ENCODE data around the gene MNT.

The MNT gene

GRCh38 chr17:2396192-2396567, 4.7 kb downstream of the MNT start:
- no peak for DNase-seq (ENCODE audit: low read depth, low spot score)

GRCh38 chr17:2395258-2396181, 5.3 kb downstream of the MNT start:
- DNase-seq (ENCODE audit: low read depth, low spot score) = no peak

GRCh38 chr17:2394775-2395201, 6.1 kb downstream of the MNT start:
- DNase-seq (ENCODE audit: low read depth, low spot score) = no peak

- DNase-seq (ENCODE audit: low read depth, low spot score) = no peak
Measured at GRCh38 chr17:2393954-2394749, 6.7 kb downstream of the MNT start.

GRCh38 chr17:2393174-2393953, 7.5 kb downstream of the MNT start:
- DNase-seq (ENCODE audit: low read depth, low spot score) = peak; percentile 83

GRCh38 chr17:2392252-2393173, 8.3 kb downstream of the MNT start:
- peak; percentile 94 for DNase-seq (ENCODE audit: low read depth, low spot score)

GRCh38 chr17:2391597-2392251, 9.1 kb downstream of the MNT start:
- DNase-seq (ENCODE audit: low read depth, low spot score) = no peak

- no peak for DNase-seq (ENCODE audit: low read depth, low spot score)
Measured at GRCh38 chr17:2390199-2390836, 10.5 kb downstream of the MNT start.

GRCh38 chr17:2388683-2389055, 12.2 kb downstream of the MNT start:
- no peak for DNase-seq (ENCODE audit: low read depth, low spot score)

- DNase-seq (ENCODE audit: low read depth, low spot score) = no peak
Measured at GRCh38 chr17:2388020-2388682, 12.7 kb downstream of the MNT start.

- DNase-seq (ENCODE audit: low read depth, low spot score) = no peak
Measured at GRCh38 chr17:2387086-2388019, 13.5 kb downstream of the MNT start.

- no peak for DNase-seq (ENCODE audit: low read depth, low spot score)
Measured at GRCh38 chr17:2386400-2387085, 14.3 kb downstream of the MNT start.

- no peak for DNase-seq (ENCODE audit: low read depth, low spot score)
Measured at GRCh38 chr17:2385240-2386210, 15.3 kb downstream of the MNT start.

GRCh38 chr17:2384439-2385127, 16.3 kb downstream of the MNT start:
- DNase-seq (ENCODE audit: low read depth, low spot score) = no peak

GRCh38 chr17:2383628-2384167, 17.2 kb downstream of the MNT start:
- DNase-seq (ENCODE audit: low read depth, low spot score) = no peak

All from activated CD4-positive, CD25-positive, alpha-beta regulatory T cell treated with anti-CD3 and anti-CD28 coated beads, Interleukin-2, amount 50 U/mL, for 16 hours (primary cell).